GM12801 (cell line): ENCODE data around the gene RIPK1.

Experiments used
- TF ChIP-seq, protein P1 (sequence below): IDR thresholded peaks from one replicate; pipeline ENCODE4 v1.5.1; 2011; ENCODE audit warnings: control low read depth; ENCODE audit not compliant: insufficient read length; ENCODE audit errors: extremely low read depth

Gene RIPK1

DNA sequence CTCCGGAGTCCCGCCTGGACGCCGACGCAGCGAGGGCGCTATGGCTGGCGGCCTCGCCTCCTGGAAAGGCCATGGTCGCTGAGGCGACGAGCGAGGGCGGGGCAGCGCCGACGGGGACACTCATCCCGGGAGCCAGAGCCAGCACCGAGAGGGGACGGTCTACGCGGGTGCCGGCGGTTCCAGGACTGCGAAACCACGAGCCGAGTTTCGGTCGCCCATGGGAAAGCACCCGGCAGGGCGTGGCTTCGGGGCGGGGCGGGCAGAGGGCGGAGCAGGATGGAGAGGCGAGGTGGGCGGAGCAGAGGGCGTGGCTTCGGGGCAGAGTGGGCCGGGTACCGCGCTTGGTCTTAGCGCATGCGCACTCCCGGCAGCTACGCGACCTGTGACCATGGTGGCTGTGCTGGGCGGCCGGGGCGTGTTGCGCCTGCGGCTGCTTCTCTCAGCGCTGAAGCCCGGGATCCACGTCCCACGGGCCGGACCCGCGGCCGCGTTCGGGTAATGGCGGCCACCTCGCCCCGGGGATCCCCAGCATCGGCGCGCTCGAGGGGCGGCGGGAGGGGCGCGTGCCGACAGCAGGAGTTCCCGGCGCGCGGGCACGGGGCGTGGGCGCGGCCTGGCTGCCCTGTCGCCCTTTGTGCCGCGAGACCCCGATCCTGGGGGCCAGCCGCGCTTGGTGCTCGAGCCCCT, 50.2 kb downstream of the RIPK1 start, which contains the start of gene BPHL:
Gene BPHL (plus strand): TSS at position 359 of the 687 bp plus-strand sequence. CDS start 30 bp downstream, at position 389.
- TF ChIP-seq, protein P1, sequence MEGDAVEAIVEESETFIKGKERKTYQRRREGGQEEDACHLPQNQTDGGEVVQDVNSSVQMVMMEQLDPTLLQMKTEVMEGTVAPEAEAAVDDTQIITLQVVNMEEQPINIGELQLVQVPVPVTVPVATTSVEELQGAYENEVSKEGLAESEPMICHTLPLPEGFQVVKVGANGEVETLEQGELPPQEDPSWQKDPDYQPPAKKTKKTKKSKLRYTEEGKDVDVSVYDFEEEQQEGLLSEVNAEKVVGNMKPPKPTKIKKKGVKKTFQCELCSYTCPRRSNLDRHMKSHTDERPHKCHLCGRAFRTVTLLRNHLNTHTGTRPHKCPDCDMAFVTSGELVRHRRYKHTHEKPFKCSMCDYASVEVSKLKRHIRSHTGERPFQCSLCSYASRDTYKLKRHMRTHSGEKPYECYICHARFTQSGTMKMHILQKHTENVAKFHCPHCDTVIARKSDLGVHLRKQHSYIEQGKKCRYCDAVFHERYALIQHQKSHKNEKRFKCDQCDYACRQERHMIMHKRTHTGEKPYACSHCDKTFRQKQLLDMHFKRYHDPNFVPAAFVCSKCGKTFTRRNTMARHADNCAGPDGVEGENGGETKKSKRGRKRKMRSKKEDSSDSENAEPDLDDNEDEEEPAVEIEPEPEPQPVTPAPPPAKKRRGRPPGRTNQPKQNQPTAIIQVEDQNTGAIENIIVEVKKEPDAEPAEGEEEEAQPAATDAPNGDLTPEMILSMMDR = no peak

DNA sequence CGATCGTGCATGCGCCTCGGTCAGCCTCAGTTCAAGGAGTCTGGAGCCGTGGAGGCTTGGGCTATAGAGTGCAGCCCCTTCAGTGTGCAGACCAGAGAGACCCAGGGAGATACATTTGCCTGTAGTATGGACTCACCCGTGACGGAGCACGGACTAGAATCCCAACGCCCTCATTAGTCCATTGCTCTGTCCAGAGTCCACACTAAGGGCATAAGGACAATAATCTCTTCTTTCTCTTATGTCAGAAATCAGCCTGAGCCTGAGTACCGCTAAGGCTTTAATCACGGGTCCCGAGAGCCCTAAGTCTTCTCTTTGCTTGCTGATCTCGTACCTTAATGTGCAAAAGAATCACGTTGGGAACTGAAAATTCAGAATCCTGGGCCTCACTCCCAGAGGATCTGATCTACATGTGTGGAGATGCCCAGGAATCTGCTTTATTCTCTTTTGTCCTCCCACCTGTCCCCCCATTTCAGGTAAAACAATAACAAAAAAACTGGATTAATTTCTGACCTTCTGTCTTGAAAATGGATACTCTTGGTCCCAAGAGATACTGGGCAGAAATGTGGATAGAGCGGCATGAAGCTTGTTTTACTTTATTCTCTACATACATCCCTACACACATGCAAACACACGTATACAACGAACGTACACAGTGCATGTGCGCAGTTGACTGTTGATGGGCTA, 50.9 kb downstream of the RIPK1 start:
- TF ChIP-seq, protein P1 = no peak

DNA sequence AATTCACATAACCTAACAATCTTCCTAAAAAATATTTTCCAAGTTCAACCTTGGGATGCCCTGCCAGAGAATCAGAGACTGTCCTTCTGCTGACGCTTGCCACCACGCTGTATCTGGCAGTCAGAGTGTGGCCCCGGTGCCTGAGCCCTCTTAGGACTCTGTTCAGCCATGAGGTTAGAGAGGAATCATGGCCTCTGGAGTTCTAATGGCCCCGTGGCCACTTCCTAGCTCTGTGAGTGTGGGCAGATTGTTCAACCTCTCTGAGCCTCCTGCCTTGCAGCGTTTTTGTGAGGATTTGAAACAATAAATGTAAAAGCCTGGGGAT, 52.4 kb downstream of the RIPK1 start:
- TF ChIP-seq, protein P1 = no peak

DNA sequence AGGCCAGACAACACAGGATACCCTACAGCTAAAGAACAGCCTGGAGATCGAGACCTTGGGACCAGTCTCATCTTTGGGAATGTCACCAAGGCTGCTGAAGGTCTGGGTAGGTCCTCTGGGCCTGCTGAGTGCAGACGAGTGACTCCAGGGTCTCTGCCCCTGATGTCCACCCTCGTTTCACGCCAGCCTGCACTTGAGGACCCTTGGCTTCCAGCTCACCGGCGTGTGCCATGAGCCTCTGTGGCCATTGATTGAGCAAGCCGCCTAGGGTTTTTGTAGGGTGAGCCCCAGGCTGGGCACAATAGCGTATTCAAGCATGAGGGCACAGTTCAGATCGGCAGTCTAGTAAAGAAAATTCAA, 54.5 kb downstream of the RIPK1 start:
- TF ChIP-seq, protein P1 = no peak

DNA sequence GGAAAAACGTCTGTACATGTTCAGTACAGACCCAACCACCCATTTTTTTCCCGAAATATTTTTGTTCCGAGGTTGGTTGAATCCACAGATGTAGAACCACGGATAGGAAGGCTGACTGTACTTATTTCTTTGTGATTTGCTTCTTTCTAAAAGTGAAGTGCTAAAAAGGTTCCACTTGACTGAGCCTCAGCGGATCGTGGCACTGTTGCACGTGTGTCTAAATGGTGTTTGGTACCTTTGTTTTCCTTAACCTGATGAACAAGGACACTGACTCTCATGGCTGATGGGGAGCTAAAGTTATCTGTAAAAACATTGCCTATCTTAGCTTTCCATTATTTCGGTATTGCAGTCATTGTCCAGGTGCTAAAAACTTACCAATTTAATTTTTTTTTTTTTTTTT, 56.4 kb downstream of the RIPK1 start:
- TF ChIP-seq, protein P1 = no peak

DNA sequence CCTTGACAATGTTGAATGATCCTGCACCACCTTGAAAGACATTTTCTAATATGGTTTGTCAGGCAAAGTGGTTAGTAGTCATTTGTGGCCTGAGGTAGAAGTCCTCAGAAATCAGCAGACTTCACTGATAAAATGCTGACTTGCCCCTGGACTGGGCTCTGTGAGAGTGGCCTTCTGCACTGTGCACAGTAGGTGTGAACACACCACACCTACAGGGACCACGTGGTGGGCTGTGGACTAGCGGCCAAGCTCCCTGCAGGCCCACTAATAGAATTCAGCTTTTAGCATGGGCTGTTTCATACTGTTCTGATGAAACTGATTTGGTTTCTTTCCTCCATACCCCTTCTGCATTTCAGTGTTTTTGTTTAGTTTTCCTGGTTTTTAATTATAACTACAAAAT, 57.5 kb downstream of the RIPK1 start:
- TF ChIP-seq, protein P1 = no peak

DNA sequence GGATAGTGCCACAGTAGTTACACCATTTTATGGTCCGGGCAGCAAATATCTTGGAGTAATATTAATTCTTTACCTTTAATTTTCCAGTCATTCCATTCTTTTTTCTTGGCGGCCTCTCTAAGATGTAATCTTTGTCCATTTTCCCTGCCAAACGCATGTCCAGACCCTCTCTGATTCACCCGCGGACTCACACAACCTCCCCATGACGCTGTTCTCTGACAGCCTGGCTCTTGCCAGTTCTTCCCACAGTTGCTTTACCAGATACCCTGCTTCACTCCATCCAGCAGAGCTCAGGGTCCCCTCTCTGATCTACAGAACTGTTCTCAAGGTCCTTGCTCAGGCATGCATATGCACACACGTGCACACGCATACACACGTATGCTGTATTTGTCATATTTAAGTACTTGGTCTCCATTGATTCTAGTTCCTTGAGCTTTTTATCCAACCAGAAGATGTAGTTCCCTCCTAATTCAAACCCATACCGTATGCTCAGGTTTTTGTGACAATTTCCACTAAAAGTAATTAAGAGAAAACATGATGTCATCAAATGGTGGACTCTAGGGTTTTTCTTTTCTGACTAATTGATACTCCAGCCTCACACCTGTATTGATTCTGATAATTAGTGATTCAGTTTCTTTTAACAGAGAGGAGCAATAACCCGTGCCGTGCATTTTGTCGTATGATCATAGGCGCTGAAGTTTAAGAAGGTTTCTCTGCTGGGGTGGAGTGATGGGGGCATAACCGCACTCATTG, 60.2 kb downstream of the RIPK1 start:
- TF ChIP-seq, protein P1 = no peak
